Measurements from ENCODE around the gene WFDC8.
"Not testable (repeated sequence)": the region's sequence is repeated elsewhere in the genome, so short reads cannot be mapped to it uniquely, and the experiment has no call there.

Gene WFDC8

DNA sequence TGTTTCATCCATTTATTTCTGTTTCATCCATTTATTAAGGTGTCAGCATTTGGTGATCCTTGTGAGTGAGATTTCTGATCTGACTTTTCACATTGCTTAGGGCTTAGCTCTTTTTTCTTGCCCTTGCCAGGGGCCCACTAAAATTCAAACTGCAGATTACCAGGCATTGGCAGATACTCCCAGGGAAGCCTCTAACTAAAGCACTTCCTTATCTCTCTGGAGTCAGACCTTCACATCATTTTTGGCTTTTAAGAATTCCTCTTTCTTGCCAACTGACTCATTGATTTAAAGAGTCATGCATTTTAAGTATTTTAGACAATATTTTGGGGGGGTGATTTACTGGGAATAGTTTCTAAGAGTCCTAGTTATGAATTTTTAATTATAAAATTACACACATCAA is 2.6 kb upstream of the WFDC8 start:
- H3K4me3 Mint-ChIP-seq, result no peak overlapping the region
- no peak for DNase-seq
- no peaks in the 10 kb centered on the region for H3K36me3 Mint-ChIP-seq
- ATAC-seq (replicated peaks), result no peak
- no peak overlapping the region for H3K27ac Mint-ChIP-seq
- peaks cover 18 to 29% of the 10 kb centered on the region in 2 donors for H3K27me3 Mint-ChIP-seq
- no peaks in the 10 kb centered on the region for H3K9me3 Mint-ChIP-seq
- H3K4me1 Mint-ChIP-seq, result no peaks in the 10 kb centered on the region

DNA sequence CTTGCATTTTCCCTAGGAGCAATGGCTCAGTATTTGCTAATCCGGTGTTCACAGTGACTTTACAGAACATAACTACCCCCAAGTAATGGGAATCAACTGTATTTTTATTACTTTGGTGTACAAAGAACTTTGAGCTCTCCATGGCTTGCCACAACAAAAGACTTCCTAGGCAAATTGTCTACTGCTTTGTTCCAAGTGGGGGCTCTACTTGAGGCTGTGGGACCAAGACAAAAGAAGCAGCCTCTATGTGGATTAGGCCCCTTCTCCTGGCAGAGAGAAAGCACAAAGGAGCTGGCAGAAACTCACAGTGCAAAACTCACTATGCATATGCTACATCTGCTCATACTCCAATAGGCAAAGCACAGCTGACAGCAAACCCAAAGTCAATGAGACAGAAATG is 853 bp downstream of the WFDC8 start:
- Mint-ChIP-seq H3K27ac (no peak overlapping the region), H3K27me3 (peaks cover 13 to 33% of the 10 kb centered on the region in 2 donors), H3K4me3 (no peak overlapping the region), H3K36me3 (no peaks in the 10 kb centered on the region), H3K4me1 (no peaks in the 10 kb centered on the region), H3K9me3 (no peaks in the 10 kb centered on the region)
- ATAC-seq (replicated peaks) (no peak), DNase-seq (no peak)

DNA sequence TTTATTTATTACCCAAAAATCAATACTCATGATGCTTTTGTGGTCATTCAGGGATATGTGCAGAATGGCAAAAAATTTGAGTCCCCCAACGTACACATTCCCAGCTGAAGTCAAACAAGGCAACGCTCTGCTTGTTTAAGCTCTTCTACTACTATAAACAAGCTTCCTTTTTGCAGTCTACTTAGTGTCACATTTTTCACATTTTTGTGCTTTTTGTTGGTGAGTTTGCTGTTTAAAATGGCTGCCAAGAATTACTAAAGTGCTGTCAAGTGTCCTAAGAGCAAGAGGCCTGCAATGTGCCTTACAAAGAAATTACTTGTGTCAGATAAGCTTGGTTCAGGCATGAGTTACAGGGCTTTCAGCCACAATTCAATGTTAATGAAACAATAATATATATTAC is 2.1 kb downstream of the WFDC8 start:
- no peak overlapping the region for H3K27ac Mint-ChIP-seq
- ATAC-seq (replicated peaks) (no peak), DNase-seq (no peak)
- H3K4me3 Mint-ChIP-seq, result no peak overlapping the region
- H3K36me3 Mint-ChIP-seq, result no peaks in the 10 kb centered on the region
- H3K9me3 Mint-ChIP-seq, result no peaks in the 10 kb centered on the region
- no peaks in the 10 kb centered on the region for H3K4me1 Mint-ChIP-seq
- peaks cover 11 to 37% of the 10 kb centered on the region in 2 donors for H3K27me3 Mint-ChIP-seq

DNA sequence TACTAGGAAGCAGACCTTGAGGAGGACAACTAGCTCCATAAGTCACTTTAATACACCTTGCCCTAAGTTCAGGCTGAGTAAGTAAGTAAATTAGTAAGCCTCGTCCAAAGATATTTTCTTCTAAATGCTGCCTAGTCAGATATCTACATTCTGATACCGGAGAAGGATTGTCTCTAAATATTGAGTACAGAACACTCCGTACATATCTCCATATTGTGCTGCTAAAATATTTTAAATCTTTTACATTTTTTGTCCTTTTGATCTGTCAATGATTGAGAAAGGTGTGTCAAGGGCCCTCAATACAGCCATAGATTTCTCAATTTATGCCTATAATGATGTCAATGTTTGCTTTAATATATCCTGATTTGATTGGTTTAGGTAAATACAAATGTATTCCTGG is 3.2 kb downstream of the WFDC8 start:
- H3K4me3 Mint-ChIP-seq, result no peak overlapping the region
- no peaks in the 10 kb centered on the region for H3K9me3 Mint-ChIP-seq
- DNase-seq, result no peak
- peaks cover 16 to 36% of the 10 kb centered on the region in 2 donors for H3K27me3 Mint-ChIP-seq
- ATAC-seq (replicated peaks), result no peak
- H3K4me1 Mint-ChIP-seq, result no peaks in the 10 kb centered on the region
- H3K36me3 Mint-ChIP-seq, result no peaks in the 10 kb centered on the region
- H3K27ac Mint-ChIP-seq, result no peak overlapping the region

DNA sequence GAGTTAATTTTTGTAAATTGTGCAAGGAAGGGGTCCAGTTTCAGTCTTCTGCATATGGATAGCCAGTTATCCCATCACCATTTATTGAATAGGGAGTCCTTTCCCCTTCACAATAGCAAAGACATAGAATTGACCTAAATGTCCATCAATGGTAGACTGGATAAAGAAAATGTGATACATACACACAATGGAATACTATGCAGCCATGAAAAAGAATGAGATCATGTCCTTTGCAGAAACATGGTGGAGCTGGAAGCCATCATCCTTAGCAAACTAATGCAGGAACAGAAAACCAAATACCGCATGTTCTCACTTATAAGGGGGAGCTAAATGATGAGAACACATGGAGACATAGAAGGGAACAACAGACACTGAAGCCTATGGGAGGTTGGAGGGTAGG is 9.4 kb downstream of the WFDC8 start:
- not testable (repeated sequence) for H3K4me1 Mint-ChIP-seq; ATAC-seq (replicated peaks); DNase-seq; H3K36me3 Mint-ChIP-seq; H3K9me3 Mint-ChIP-seq; H3K4me3 Mint-ChIP-seq; H3K27ac Mint-ChIP-seq
- H3K27me3 Mint-ChIP-seq, result peaks cover 12 to 27% of the 10 kb centered on the region in 2 donors

- Mint-ChIP-seq H3K4me3 (no peak overlapping the region), H3K27me3 (peaks cover 27 to 44% of the 10 kb centered on the region in 2 donors), H3K9me3 (peaks cover 3% of the 10 kb centered on the region in 2 donors), H3K4me1 (no peaks in the 10 kb centered on the region), H3K27ac (no peak overlapping the region), H3K36me3 (no peaks in the 10 kb centered on the region)
- DNase-seq (no peak), ATAC-seq (replicated peaks) (no peak)
Measured at GRCh38 chr20:45564760-45565276, 14.3 kb downstream of the WFDC8 start.

DNA sequence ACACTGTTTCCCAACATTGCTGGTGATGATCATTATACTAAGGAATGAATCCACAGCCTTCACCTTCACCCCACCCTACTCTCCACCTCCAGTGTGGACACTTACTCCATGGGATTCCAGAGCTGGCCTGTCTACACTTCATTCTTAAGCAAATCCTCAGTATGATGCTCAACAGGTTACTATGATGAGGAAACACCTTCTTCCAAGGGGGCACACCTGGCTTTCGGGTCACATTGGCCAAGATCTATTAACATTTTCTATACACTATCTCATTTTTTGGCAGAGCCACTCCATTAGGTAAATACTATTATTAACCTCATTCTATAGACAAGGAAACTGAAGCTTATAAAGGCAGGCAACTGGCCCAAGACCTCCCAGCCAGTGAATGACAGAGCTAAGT is 23.9 kb downstream of the WFDC8 start:
- Mint-ChIP-seq H3K4me1 (no peaks in the 10 kb centered on the region), H3K4me3 (no peak overlapping the region), H3K36me3 (no peaks in the 10 kb centered on the region), H3K9me3 (peaks cover 3% of the 10 kb centered on the region in 2 donors), H3K27me3 (peaks cover 32 to 36% of the 10 kb centered on the region in 2 donors), H3K27ac (no peak overlapping the region)
- no peak for ATAC-seq (replicated peaks)
- DNase-seq, result no peak

GRCh38 chr20:45552456-45552855 is 26.6 kb downstream of the WFDC8 start:
- H3K27me3 Mint-ChIP-seq, result peaks cover 27 to 41% of the 10 kb centered on the region in 2 donors
- H3K36me3 Mint-ChIP-seq, result no peaks in the 10 kb centered on the region
- DNase-seq (no peak), ATAC-seq (replicated peaks) (no peak)
- H3K9me3 Mint-ChIP-seq, result peaks cover 5 to 7% of the 10 kb centered on the region in 2 donors
- H3K27ac Mint-ChIP-seq, result no peak overlapping the region
- no peak overlapping the region for H3K4me3 Mint-ChIP-seq
- no peaks in the 10 kb centered on the region for H3K4me1 Mint-ChIP-seq

DNA sequence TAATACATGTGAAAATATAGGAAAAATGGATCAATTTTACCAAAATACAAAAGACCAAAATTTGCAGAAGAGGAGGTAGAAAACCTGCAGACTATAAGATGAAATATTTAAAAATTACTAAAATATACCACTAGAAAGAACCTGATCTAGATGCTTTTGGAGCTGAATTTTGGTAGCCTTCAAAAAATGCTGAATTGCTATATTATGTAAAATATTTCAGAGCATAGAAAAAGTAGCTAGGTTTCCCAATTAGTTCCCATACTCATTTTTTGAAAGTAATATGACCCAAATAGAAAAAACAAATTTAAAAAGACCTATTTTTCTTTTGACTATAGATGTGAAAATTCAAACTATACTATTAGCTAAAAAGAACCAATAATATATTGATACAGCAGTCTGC is 28.3 kb downstream of the WFDC8 start:
- Mint-ChIP-seq H3K4me1 (no peaks in the 10 kb centered on the region), H3K9me3 (peaks cover 5 to 7% of the 10 kb centered on the region in 2 donors), H3K36me3 (no peaks in the 10 kb centered on the region), H3K27me3 (peaks cover 30 to 41% of the 10 kb centered on the region in 2 donors), H3K27ac (no peak overlapping the region), H3K4me3 (no peak overlapping the region)
- ATAC-seq (replicated peaks), result no peak
- DNase-seq, result no peak

- H3K4me3 Mint-ChIP-seq, result no peak overlapping the region
- peaks cover 27 to 31% of the 10 kb centered on the region in 2 donors for H3K27me3 Mint-ChIP-seq
- DNase-seq (no peak), ATAC-seq (replicated peaks) (no peak)
- no peaks in the 10 kb centered on the region for H3K36me3 Mint-ChIP-seq
- peaks cover 5 to 7% of the 10 kb centered on the region in 2 donors for H3K9me3 Mint-ChIP-seq
- no peak overlapping the region for H3K27ac Mint-ChIP-seq
- H3K4me1 Mint-ChIP-seq, result no peaks in the 10 kb centered on the region
Measured at GRCh38 chr20:45548410-45548809, 30.7 kb downstream of the WFDC8 start.

GRCh38 chr20:45547206-45547770 is 31.8 kb downstream of the WFDC8 start, which contains the start of gene EPPIN:
EPPIN (minus strand) TSS chr20:45547401; CDS start chr20:45547357, 44 bp downstream.
- DNase-seq (no peak), ATAC-seq (replicated peaks) (no peak)
- Mint-ChIP-seq H3K4me3 (no peak within 1 kb of the TSS), H3K36me3 (no peaks in the 10 kb centered on the region), H3K9me3 (peaks cover 5 to 7% of the 10 kb centered on the region in 2 donors), H3K27me3 (peaks cover 27 to 31% of the 10 kb centered on the region in 2 donors), H3K4me1 (no peaks in the 10 kb centered on the region), H3K27ac (no peak within 1 kb of the TSS)

- DNase-seq (no peak), ATAC-seq (replicated peaks) (peak in 1 of 2 donors; percentile 43)
- Mint-ChIP-seq H3K4me3 (no peak overlapping the region), H3K36me3 (no peaks in the 10 kb centered on the region), H3K27ac (no peak overlapping the region), H3K4me1 (no peaks in the 10 kb centered on the region), H3K27me3 (peaks cover 27 to 37% of the 10 kb centered on the region in 2 donors), H3K9me3 (peaks cover 5 to 7% of the 10 kb centered on the region in 2 donors)
Measured at GRCh38 chr20:45545754-45546453, 33.2 kb downstream of the WFDC8 start.

DNA sequence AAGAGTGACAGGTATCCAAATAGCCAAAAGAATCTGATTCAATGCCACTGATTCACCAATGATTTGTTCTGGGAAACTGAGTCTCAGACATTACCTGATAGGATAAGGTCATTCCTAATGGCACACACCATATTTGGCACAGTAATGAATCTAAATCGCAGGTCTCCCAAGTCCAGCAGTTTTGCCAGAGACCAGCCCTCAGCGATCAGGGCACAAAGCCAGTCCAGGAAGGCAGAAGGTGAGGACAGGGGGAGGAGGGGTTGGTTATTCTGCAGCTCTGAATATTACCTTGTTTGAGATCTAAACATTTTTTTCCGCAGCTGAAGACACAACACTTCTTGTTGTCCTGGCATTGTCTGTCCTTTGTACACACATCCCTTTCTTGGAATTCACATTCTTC is 33.7 kb downstream of the WFDC8 start:
- Mint-ChIP-seq H3K4me3 (no peak overlapping the region), H3K27ac (no peak overlapping the region), H3K9me3 (peaks cover 4 to 5% of the 10 kb centered on the region in 2 donors), H3K36me3 (no peaks in the 10 kb centered on the region), H3K4me1 (no peaks in the 10 kb centered on the region), H3K27me3 (peaks cover 25 to 36% of the 10 kb centered on the region in 2 donors)
- ATAC-seq (replicated peaks) (no peak), DNase-seq (no peak)

GRCh38 chr20:45539382-45539781 is 39.7 kb downstream of the WFDC8 start, which contains the start of gene WFDC6:
WFDC6 (minus strand) TSS chr20:45539482; CDS start chr20:45539407, 75 bp downstream.
- ATAC-seq (replicated peaks) (no peak), DNase-seq (no peak)
- Mint-ChIP-seq H3K36me3 (no peaks in the 10 kb centered on the region), H3K27me3 (peaks cover 23 to 31% of the 10 kb centered on the region in 2 donors), H3K27ac (no peak within 1 kb of the TSS), H3K9me3 (no peaks in the 10 kb centered on the region), H3K4me3 (no peak within 1 kb of the TSS), H3K4me1 (no peaks in the 10 kb centered on the region)
